Glomerular endothelial cell (primary cell): ENCODE measurements around the gene SP140L. TPM values are rescaled to one million over a fixed set of nuclear protein-coding genes. Genes with fewer than 3 reads are reported as not detected.
"Not testable (repeated sequence)": the region's sequence is repeated elsewhere in the genome, so short reads cannot be mapped to it uniquely, and the experiment has no call there.

Experiments
- DNase-seq: peaks from one replicate; pipeline ENCODE4 v3.0.0-alpha.2; 2011; ENCODE audit warnings: low read depth, low spot score; ENCODE audit errors: extremely low read depth
- total RNA-seq: library from RNA; depleted of rRNA; stranded (reverse); fragments of >200 nt; gene quantifications from 2 replicates; pipeline ENCODE4 v1.2.3, GENCODE V29; 2015

SP140L gene
- total RNA-seq, 1 donor from 2014 or later, result 34.2 TPM

DNA sequence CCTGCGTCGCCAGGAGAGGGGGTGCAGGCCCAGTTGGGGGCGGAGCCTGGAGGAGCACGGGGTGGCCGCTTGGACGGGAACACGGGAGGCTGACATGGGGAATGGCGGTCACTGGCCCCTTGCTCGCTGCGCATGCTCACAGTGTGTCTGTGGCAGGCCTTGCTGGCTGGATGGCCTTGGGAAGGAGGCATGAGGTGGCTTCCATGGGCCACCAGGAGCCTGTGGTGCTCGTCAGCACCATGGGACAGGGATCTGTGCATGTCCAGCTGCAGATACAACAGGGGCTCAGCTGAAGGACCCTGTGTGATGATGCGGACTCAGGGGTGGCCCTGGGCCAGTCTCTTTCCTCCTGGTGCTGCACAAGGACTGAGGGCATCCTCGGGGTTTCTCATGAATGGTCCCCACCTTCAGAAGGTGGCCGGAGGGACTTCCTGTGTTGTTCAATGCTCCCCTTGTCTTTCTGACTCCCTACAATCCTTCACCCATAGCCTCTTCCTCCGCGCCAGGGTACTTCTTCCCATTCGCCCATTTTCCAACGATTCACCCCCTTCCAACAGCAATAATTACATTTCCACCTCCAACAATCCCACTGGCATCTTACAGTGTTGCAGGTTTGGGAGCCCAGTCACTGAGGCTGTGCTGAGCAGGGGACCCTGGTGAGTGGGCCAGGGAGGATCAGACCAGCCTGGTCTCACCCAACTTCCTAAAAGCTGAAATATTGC lies 3.4 kb upstream of the SP140L start:
- DNase-seq, result no peak

DNA sequence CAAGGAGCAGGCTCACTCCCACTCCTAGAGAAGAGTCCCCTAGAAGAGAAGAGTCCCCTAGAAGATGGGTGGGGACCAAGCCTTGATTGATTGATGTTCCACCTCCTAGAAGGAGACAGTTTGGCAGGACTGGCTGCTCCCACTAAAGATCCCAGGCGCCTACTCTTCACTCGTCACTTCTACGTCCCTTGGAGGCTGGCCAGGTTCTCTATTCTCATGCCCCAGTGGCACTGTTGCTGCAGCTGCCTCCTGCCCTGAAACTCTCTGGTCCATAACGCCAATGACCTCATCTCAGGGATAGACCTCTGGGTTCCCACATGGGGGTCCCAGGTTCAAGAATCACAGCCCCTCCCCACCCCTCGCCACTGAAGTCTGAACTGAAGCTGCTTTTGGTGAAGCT lies 2.5 kb upstream of the SP140L start:
- no peak for DNase-seq

DNA sequence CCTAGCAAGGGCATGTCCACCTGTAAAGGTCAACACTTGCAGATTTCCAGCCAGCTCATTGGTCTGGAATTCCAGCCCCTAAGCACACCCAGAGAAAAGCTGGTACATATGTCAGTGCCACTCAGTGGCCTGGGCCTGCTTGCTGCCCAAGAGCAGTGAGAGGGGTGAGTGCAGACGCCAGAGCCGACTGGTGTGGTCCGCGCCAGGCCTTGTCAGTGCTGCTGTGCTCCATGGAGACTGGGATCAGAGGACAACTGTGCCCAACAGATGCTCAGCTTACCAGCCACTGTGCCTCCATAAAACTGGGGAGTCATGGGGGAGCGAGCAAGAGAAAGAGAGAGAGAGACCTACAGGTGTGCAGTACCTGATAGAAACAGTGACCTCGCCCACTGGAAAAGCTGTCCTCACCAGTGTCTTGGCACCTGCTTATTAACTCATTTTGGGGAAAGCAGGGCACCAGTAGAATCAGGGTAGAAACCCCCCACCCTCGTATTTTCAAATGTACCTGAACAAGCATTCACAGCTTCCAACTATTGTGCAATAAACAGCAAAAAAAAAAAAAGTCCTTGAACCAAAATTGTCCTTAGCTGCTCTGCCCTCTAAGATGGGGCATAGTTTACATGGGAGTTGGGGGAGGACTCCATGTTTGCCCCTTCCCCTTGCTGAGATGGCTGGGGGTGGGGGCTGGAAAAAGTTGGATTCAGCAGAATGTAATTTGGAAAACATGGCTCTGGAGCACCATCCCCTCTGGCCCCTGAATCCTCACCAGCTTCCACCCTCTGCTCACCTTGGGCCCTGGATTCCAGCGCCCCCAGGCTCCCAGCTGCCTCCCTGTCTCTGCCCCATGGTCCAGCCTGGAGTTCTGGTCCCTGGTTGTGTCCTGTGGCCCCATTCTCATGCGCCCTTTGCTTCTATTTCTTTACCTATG lies 1.4 kb upstream of the SP140L start:
- no peak for DNase-seq

DNA sequence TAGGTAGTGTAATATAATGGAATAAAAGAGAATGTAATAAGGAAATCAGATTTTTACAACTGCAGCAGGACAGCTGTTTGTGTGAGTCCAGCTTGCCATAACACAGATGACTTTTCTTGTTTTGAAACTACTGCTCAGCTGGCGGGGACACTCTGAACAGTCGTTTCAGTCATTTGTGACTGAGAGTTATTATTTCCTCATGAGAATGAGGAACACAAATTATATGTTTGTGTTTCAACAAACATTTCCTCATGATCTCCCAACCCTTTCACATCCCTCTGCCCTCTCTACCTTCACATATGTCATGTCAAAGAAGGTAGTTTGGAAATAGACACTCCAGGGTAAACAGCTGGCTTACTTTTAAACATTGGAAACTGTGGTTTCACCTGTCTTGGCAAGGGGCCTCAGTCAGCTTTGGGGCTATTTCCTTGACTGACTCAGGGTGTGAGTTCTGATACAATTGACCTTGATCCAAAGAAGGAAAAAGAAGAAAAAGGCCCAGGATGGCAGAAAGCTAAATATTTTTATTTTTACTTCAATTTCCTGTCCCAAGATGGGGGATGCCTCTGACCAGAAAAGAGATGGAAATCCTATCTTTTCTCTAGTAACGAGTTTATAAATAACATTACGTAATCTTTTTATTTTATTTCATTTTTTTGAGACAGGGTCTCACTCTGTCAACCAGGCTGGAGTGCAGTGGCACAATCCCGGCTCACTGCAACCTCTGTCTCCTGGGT lies 593 bp downstream of the SP140L start:
- no peak for DNase-seq

GRCh38 chr2:230328155-230328458 lies 1.1 kb downstream of the SP140L start:
- DNase-seq, result no peak

DNA sequence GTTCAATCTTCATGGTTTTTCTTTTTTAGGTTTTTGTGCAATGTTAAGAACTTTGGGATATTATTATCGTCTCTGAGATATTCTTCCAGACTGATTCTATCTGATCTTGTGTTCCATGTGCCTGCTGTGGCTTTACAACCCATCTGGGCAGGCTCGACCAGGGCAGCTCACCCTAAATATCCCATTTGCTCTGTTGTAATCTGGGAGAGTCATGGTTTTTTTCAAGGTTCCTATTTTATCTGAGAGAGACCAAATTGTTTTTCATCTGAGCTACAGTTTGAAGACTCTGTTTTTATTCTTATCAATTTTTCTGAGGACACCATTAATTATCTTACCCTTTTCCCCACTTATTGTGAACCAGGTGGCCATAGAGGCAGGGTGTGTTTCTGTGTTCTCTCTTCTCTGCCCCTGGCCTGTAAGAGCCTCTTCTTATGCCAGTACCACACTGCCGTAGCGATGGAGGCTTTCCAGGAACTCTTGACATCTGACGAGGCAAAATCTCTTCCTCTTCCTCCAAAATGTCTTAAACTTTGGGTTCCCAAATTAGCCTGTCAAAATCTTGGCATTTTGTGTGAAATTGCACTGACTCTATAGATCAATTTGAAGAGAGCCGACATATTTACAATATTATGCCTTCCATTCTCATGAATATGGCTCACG lies 3.1 kb downstream of the SP140L start:
- no peak for DNase-seq

DNA sequence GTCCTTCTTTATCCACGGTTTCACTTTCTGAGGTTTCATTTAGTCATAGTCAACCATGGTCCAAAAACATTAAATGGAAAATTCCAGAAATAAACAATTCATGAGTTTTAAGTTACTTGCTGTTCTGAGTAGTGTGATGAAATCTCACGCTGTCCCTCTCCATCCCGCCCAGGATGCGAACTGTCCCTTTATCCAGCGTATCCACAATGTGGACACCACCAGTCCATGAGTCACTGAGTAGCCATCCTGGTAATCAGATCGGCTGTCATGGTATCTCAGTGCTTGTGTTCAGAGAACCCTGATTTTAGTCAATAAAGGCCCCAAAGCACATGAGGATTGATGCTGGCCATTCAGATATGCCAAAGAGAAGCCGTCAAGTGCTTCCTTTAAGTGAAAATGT lies 3.7 kb downstream of the SP140L start:
- DNase-seq, result no peak

GRCh38 chr2:230335461-230335863 lies 8.5 kb downstream of the SP140L start:
- DNase-seq, result no peak

GRCh38 chr2:230335864-230336506 lies 9.0 kb downstream of the SP140L start:
- DNase-seq, result no peak

DNA sequence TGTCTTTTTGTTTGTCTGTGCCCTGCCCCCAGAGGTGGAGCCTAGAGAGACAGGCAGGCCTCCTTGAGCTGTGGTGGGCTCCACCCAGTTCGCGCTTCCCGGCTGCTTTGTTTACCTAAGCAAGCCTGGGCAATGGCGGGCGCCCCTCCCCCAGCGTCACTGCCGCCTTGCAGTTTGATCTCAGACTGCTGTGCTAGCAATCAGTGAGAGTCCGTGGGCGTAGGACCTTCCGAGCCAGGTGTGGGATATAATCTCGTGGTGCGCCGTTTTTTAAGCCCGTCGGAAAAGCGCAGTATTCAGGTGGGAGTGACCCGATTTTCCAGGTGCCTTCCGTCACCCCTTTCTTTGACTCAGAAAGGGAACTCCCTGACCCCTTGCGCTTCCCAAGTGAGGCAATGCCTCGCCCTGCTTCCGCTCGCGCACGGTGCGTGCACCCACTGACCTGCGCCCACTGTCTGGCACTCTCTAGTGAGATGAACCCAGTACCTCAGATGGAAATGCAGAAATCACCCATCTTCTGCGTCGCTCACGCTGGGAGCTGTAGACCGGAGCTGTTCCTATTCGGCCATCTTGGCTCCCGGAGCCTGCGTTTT lies 15.0 kb downstream of the SP140L start:
- not testable (repeated sequence) for DNase-seq

GRCh38 chr2:230343041-230343624 lies 16.1 kb downstream of the SP140L start:
- DNase-seq, result not testable (repeated sequence)

DNA sequence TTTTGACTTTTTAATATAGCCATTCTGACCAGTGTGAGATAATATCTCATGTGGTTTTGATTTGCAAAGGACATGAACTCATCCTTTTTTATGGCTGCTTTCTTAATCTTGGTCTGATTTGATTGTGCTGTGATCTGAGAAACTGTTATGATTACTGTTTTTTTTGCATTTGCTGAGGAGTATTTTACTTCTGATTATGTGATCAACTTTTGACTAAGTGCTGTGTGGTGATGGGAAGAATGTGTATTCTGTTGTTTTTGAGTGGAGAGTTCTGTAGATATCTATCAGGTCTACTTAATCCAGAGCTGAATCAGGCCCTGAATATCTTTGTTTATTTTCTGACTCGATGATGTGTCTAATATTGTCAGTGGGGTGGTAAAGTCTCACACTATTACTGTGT lies 16.8 kb downstream of the SP140L start:
- no peak for DNase-seq

GRCh38 chr2:230346465-230346864 lies 19.5 kb downstream of the SP140L start:
- no peak for DNase-seq

DNA sequence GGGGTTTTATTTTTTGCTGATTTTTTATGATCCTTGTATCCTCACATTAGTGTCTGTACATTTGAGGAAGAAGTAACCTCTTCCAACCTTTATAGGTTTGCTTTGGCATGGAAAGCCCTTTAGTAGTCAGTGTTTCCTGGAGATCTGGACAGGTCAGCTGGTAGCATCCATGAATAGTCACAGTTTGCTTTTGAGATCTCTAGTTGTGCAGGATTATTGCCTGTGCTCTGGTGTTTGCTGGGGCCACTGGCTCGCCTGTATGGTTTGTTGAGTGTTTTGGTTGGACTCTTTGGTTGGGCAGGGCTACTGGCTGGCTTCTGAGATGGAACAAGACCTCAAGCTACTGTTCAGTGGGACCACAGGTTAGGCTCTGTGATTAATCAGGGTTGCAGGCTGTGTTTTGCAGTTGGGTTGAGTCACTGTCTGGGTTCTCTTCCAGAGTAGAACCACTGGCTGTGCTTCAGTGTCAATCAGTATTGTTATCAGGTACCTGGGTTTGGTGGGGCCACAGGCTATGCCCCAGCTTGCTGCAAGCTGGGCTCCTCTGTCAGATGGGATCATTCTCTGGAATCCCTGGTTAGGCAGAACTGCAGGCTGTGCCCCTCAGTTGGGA lies 20.0 kb downstream of the SP140L start:
- DNase-seq, result no peak

DNA sequence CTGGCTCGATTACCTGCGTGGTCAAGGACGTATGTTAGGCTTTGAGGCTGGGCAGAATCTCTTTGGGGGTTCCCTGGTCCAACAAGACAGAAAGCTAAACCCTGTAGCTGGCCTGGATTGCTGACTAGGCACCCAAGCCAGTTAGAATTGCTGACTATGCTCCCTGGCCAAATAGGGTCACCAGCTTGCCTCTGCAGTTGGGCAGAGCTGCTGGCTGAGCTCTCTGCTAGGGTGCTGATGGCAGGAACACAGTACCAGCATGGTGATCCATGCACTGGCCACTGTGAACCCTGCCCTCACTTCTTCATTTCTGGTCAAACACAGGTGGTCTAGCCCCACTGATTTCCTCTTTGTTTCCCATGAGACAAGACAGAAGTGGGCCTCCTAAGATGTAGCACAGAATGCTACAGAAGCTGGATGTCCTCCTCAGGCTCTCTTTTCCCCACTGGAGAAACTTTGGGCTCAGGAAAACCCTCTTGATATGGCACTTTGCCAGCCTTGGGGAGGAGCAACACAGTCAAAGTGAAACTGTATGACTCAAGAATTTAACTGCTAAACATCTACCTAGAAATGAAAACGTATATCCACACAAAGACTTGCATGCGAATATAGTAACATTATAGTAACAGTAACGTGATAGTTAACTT lies 20.8 kb downstream of the SP140L start:
- no peak for DNase-seq

DNA sequence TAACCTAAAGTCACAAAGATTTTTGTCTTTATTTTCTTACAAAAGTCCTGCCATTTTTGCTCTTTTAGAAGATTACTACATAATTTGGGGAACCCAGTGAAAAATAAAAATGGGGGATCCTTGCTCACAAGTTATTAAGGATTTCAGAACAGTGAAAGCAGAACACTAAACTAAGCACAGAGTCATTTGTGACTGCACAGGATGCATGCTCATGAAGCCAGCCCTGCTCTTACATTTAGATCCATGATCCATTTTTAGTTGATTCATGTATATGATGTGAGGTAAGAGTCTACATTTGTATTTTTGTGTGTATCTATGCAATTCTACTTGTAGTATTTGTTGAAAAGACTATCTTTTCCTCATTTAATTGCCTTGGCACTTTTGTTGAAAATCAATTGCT lies 21.8 kb downstream of the SP140L start:
- DNase-seq, result no peak

DNA sequence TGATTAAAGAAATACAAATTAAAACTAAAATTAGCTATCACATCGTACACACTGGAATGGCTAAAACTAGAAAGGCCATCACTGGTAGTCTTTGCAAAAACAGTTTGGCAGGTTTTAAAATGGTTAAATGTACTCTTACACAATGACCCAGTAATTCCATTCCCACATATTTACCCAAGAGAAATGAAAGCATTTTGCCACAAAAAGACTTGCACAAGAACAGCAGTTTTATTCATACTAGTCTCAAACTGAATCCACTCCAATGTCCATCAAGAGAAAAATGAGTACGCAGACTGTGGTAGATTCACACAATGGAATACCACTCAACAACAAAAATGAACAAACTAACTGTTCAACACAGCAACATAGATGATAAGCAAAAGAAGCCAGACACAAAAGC lies 29.1 kb downstream of the SP140L start:
- DNase-seq, result no peak

GRCh38 chr2:230358305-230358704 lies 31.3 kb downstream of the SP140L start:
- no peak for DNase-seq

DNA sequence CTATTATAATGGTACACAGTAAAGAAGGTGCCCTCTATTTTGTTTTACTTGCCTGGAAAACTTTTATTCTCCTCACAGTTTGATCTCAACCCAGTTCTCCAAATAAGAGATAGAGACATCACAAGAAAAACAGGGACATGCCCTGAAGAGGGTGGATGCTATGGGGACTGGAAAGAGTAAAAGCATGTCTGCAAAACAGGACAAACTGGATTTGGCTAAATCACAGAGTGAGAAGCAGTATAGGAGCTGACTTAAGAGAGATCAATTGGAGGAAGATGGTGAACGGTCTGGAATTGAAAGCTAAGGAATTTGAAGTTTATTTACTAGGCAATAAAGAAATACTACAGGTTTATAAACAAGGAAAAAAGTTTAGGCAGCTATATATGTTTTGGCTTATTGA lies 33.0 kb downstream of the SP140L start:
- no peak for DNase-seq
